ENCODE data around the gene KRTCAP2.
"Not testable (repeated sequence)": the region's sequence is repeated elsewhere in the genome, so short reads cannot be mapped to it uniquely, and the experiment has no call there.

KRTCAP2 gene

GRCh38 chr1:155166471-155167165 is 6.5 kb downstream of the KRTCAP2 start:
- peaks cover 16% of the 10 kb centered on the region for H3K36me3 ChIP-seq (ENCODE audit: insufficient read depth, low read length)
- H2AFZ ChIP-seq (ENCODE audit: low read depth, low read length): no peak overlapping the region
- peaks cover 10% of the 10 kb centered on the region for H3K4me1 ChIP-seq (ENCODE audit: insufficient read depth, low read length)
- no peak overlapping the region for H3K4me3 ChIP-seq (ENCODE audit: low read length)
- H3K9me3 ChIP-seq (ENCODE audit: low read length): no peaks in the 10 kb centered on the region
- H3K27me3 ChIP-seq (ENCODE audit: insufficient read depth, low read length): no peaks in the 10 kb centered on the region

GRCh38 chr1:155166051-155166470 is 7.0 kb downstream of the KRTCAP2 start:
- Histone ChIP-seq H3K36me3 (ENCODE audit: insufficient read depth, low read length) (peaks cover 16% of the 10 kb centered on the region), H3K27me3 (ENCODE audit: insufficient read depth, low read length) (no peaks in the 10 kb centered on the region), H3K4me3 (ENCODE audit: low read length) (no peak overlapping the region), H3K9me3 (ENCODE audit: low read length) (no peaks in the 10 kb centered on the region), H3K4me1 (ENCODE audit: insufficient read depth, low read length) (peaks cover 10% of the 10 kb centered on the region), H2AFZ (ENCODE audit: low read depth, low read length) (no peak overlapping the region)

DNA sequence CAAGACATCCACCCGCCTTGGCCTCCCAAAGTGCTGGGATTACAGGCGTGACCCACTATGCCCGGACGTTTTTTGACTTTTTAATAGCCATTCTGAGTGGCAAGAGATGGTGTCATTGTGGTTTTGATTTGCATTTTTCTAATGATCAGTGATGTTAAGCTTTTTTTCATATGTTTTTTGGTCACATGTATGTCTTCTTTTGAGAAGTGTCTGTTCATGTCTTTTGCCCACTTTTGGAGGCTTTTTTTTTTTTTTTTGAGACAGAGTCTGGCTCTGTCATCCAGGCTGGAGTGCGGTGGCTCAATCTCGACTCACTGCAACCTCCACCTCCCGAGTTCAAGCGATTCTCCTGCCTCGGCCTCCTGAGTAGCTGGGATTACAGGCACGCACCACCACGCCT is 8.5 kb downstream of the KRTCAP2 start:
- not testable (repeated sequence) for H3K4me1 ChIP-seq (ENCODE audit: insufficient read depth, low read length); H2AFZ ChIP-seq (ENCODE audit: low read depth, low read length); H3K36me3 ChIP-seq (ENCODE audit: insufficient read depth, low read length); H3K9me3 ChIP-seq (ENCODE audit: low read length); H3K4me3 ChIP-seq (ENCODE audit: low read length); H3K27me3 ChIP-seq (ENCODE audit: insufficient read depth, low read length)

GRCh38 chr1:155163785-155164184 is 9.3 kb downstream of the KRTCAP2 start:
- H3K4me3 ChIP-seq (ENCODE audit: low read length); H3K27me3 ChIP-seq (ENCODE audit: insufficient read depth, low read length); H3K36me3 ChIP-seq (ENCODE audit: insufficient read depth, low read length); H3K4me1 ChIP-seq (ENCODE audit: insufficient read depth, low read length); H3K9me3 ChIP-seq (ENCODE audit: low read length); H2AFZ ChIP-seq (ENCODE audit: low read depth, low read length): not testable (repeated sequence)

DNA sequence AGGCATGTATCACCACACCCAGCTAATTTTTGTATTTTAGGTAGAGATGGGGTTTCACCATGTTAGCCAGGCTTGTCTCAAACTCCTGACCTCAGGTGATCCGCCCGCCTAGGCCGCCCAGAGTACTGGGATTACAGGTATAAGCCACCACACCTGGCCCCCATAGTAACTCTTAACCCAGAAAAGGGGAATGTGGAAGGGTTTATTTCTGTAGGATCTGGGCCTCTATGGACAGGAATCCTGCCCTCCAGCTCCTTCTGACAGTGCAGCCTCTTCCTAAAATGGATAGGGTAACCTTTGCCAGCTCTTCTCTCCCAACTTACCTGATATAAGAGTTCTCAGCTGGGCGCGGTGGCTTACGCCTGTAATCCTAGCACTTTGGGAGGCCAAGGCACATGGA is 10.5 kb downstream of the KRTCAP2 start:
- not testable (repeated sequence) for H3K27me3 ChIP-seq (ENCODE audit: insufficient read depth, low read length); H3K9me3 ChIP-seq (ENCODE audit: low read length); H2AFZ ChIP-seq (ENCODE audit: low read depth, low read length); H3K4me1 ChIP-seq (ENCODE audit: insufficient read depth, low read length); H3K36me3 ChIP-seq (ENCODE audit: insufficient read depth, low read length); H3K4me3 ChIP-seq (ENCODE audit: low read length)

- H2AFZ ChIP-seq (ENCODE audit: low read depth, low read length): no peak overlapping the region
- no peaks in the 10 kb centered on the region for H3K36me3 ChIP-seq (ENCODE audit: insufficient read depth, low read length)
- H3K4me3 ChIP-seq (ENCODE audit: low read length): no peak overlapping the region
- H3K4me1 ChIP-seq (ENCODE audit: insufficient read depth, low read length): no peaks in the 10 kb centered on the region
- no peaks in the 10 kb centered on the region for H3K9me3 ChIP-seq (ENCODE audit: low read length)
- H3K27me3 ChIP-seq (ENCODE audit: insufficient read depth, low read length): peaks cover 9% of the 10 kb centered on the region
Measured at GRCh38 chr1:155160128-155160527, 13.0 kb downstream of the KRTCAP2 start.

- H3K4me1 ChIP-seq (ENCODE audit: insufficient read depth, low read length): no peaks in the 10 kb centered on the region
- H2AFZ ChIP-seq (ENCODE audit: low read depth, low read length): no peak overlapping the region
- H3K36me3 ChIP-seq (ENCODE audit: insufficient read depth, low read length): no peaks in the 10 kb centered on the region
- no peak overlapping the region for H3K4me3 ChIP-seq (ENCODE audit: low read length)
- H3K9me3 ChIP-seq (ENCODE audit: low read length): no peaks in the 10 kb centered on the region
- H3K27me3 ChIP-seq (ENCODE audit: insufficient read depth, low read length): peaks cover 9% of the 10 kb centered on the region
Measured at GRCh38 chr1:155158991-155159390, 14.1 kb downstream of the KRTCAP2 start.

- H3K9me3 ChIP-seq (ENCODE audit: low read length): not testable (repeated sequence)
Measured at GRCh38 chr1:155155996-155156643, 17.0 kb downstream of the KRTCAP2 start.

DNA sequence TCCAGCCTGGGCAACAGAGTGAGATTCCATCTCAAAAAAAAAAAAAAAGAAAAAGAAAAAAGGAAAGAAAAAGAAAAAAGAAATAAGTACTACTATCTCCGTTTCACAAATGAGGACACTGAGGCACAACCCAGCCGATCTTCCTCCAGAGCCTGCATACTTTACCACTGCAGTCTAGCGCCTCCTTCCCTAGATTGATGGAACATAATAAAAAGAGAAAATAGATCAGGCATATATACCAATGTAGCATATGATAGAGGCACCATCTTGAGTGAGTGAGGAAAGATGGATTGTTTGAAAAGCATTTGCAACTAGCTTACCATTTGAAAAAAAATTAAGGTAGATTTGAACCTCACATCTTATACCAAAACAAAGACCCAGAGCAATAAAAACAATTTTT is 27.6 kb downstream of the KRTCAP2 start:
- Histone ChIP-seq H3K27me3 (ENCODE audit: insufficient read depth, low read length) (no peaks in the 10 kb centered on the region), H3K9me3 (ENCODE audit: low read length) (no peaks in the 10 kb centered on the region), H3K4me1 (ENCODE audit: insufficient read depth, low read length) (peaks cover 4% of the 10 kb centered on the region), H3K36me3 (ENCODE audit: insufficient read depth, low read length) (no peaks in the 10 kb centered on the region), H3K4me3 (ENCODE audit: low read length) (no peak overlapping the region), H2AFZ (ENCODE audit: low read depth, low read length) (no peak overlapping the region)

More at GRCh38 chr1:155155996-155156643, 17.0 kb downstream of the KRTCAP2 start:
- H3K27me3 ChIP-seq (ENCODE audit: insufficient read depth, low read length); H3K4me3 ChIP-seq (ENCODE audit: low read length); H2AFZ ChIP-seq (ENCODE audit: low read depth, low read length); H3K4me1 ChIP-seq (ENCODE audit: insufficient read depth, low read length); H3K36me3 ChIP-seq (ENCODE audit: insufficient read depth, low read length): not testable (repeated sequence)

GRCh38 chr1:155141749-155142148 is 31.4 kb downstream of the KRTCAP2 start:
- Histone ChIP-seq H3K4me1 (ENCODE audit: insufficient read depth, low read length) (peaks cover 9% of the 10 kb centered on the region), H2AFZ (ENCODE audit: low read depth, low read length) (no peak overlapping the region), H3K4me3 (ENCODE audit: low read length) (no peak overlapping the region), H3K27me3 (ENCODE audit: insufficient read depth, low read length) (no peaks in the 10 kb centered on the region), H3K9me3 (ENCODE audit: low read length) (no peaks in the 10 kb centered on the region), H3K36me3 (ENCODE audit: insufficient read depth, low read length) (peaks cover 7% of the 10 kb centered on the region)

- Histone ChIP-seq H3K4me3 (ENCODE audit: low read length) (peak overlapping the region; percentile 94), H3K27me3 (ENCODE audit: insufficient read depth, low read length) (no peaks in the 10 kb centered on the region), H3K36me3 (ENCODE audit: insufficient read depth, low read length) (peaks cover 7% of the 10 kb centered on the region), H2AFZ (ENCODE audit: low read depth, low read length) (peak overlapping the region; percentile 94), H3K9me3 (ENCODE audit: low read length) (no peaks in the 10 kb centered on the region), H3K4me1 (ENCODE audit: insufficient read depth, low read length) (peaks cover 10% of the 10 kb centered on the region)
Measured at GRCh38 chr1:155140630-155140953, 32.5 kb downstream of the KRTCAP2 start.

GRCh38 chr1:155139895-155140629 is 33.0 kb downstream of the KRTCAP2 start, which contains the start of gene DPM3:
TSS of gene DPM3 (minus strand) at chr1:155140531. CDS start at chr1:155140240, 291 bp downstream.
- Histone ChIP-seq H3K4me3 (ENCODE audit: low read length) (peak within 1 kb of the TSS; percentile 94), H3K9me3 (ENCODE audit: low read length) (no peaks in the 10 kb centered on the region), H3K27me3 (ENCODE audit: insufficient read depth, low read length) (no peaks in the 10 kb centered on the region), H3K36me3 (ENCODE audit: insufficient read depth, low read length) (peaks cover 7% of the 10 kb centered on the region), H2AFZ (ENCODE audit: low read depth, low read length) (peak within 1 kb of the TSS; percentile 94), H3K4me1 (ENCODE audit: insufficient read depth, low read length) (peaks cover 13% of the 10 kb centered on the region)

DNA sequence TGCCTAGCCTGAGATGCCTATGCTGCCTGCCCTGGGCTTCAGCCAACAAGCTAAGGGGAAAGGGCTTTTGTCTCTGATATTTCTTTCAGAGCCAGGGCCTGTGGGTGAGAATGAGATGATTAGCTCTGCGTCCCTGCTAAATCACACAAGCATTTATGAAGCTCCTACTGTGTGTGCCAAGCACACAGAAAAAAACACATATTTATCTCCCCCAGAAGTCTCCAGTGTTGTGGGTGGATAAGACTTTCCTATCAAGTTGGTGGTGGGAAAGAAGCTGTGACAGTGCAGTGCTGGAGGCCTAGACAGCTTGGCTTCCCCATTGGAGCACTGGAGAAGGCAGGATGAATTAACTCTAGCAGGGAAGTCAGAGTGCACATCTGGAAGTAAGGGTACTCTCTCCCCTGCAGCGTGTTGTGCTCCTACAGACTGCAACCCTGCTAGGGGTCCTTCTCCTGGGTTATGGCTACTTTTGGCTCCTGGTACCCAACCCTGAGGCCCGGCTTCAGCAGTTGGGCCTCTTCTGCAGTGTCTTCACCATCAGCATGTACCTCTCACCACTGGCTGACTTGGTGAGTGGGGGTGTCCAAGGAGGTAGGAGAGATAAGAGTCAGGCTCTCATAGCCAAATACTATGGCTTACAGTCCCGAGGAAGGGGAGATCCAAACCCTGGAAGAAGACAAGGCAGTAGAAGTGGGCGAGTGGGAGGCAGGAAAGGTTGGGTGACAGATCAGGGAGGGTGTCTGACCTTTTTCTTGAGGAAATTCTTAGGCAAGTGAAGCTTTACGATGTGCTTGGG is 35.8 kb downstream of the KRTCAP2 start:
- no peaks in the 10 kb centered on the region for H3K27me3 ChIP-seq (ENCODE audit: insufficient read depth, low read length)
- H3K4me3 ChIP-seq (ENCODE audit: low read length): no peak overlapping the region

More for the DNA sequence above, 35.8 kb downstream of the KRTCAP2 start:
- Histone ChIP-seq H3K36me3 (ENCODE audit: insufficient read depth, low read length) (peaks cover 7% of the 10 kb centered on the region), H3K9me3 (ENCODE audit: low read length) (no peaks in the 10 kb centered on the region), H3K4me1 (ENCODE audit: insufficient read depth, low read length) (peaks cover 23% of the 10 kb centered on the region), H2AFZ (ENCODE audit: low read depth, low read length) (no peak overlapping the region)
